ENCODE results near the gene BARD1.
"Not testable (repeated sequence)": the region's sequence is repeated elsewhere in the genome, so short reads cannot be mapped to it uniquely, and the experiment has no call there.

The BARD1 gene

DNA sequence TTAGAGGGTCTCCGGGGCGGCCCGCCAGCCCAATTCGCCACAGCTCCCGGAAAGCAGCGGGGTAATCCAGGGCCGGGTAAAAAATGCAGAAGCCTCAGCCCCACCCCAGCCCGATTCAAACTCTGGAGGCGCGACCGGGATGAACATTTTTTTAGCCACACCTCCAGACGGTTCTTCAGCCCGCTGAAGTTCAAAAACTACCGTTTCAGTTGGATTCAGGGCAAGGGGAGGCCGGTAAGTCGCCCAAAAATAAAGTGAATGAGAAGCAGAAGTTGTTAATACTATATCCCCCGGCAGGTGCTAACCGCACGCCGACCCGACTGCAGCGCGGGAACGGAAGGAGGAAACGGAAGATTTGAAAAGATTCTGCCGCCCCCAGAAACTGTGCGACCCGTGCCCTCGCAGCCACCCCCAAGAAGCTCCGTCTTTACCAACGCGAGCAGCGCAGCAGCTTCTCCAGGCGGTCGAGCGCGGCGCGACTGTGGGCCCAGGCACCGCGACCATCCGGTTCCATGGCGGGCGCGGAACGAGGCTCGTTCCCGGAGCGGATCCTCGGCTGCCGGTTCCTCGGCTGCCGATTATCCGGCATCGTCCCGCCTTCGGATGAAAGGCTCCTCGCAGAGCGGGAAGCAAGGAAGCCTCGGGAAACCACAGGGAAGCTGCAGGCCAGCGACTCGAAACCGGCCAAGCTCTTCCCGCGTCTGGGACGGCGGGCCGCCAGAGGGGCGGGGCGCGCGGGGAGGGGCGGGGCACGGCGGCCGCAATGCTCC is at the start of gene BARD1:
BARD1 (minus strand) TSS at position 703 of the 770 bp plus-strand sequence; CDS start at position 589, 114 bp downstream.
- DNase-seq, result peak; percentile 63

DNA sequence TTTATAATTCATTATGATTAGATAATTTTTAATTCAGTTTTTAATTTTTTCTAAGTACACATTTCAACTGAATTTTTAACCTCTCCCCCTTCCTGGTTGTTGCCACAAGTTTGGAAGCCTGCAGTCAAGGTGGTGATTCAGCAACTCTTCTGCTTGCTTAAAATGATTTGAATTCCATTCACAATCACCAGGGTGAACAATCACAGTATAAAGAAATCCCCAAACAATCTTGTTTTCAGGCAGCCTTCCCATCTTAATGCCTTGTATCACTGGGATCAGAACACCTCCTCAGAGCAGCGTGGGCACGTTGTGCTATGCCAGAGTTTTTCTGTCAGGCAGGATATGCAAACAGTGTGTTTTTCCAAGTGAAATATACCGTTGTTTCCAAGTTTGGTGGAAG is 46.7 kb upstream of the BARD1 start:
- peak; percentile 26 for DNase-seq

- DNase-seq, result no peak
Measured at GRCh38 chr2:214853906-214854305, 44.4 kb upstream of the BARD1 start.

- DNase-seq, result no peak
Measured at GRCh38 chr2:214843823-214844222, 34.3 kb upstream of the BARD1 start.

DNA sequence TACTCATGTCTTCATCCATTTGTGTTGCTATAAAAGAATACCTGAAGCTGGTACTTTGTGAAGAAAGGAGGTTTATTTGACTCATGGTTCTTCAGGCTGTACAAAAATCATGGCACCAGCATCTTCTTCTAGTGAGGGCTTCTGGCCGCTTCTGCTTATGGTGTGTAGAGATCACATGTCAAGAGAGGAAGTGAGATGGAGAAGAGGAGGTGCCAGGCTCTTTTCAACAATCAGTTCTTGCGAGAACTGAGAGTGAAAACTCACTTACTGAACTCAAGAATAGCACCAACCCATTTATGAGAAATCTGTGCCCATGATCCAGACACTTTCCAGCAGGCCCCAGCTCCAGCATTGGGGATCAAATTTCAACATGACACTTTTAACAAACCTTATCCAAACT is 30.0 kb upstream of the BARD1 start:
- DNase-seq, result no peak

- no peak for DNase-seq
Measured at GRCh38 chr2:214837466-214837865, 28.0 kb upstream of the BARD1 start.

- DNase-seq, result no peak
Measured at GRCh38 chr2:214836568-214836967, 27.1 kb upstream of the BARD1 start.

- DNase-seq, result peak; percentile 17
Measured at GRCh38 chr2:214830794-214831346, 21.4 kb upstream of the BARD1 start.

DNA sequence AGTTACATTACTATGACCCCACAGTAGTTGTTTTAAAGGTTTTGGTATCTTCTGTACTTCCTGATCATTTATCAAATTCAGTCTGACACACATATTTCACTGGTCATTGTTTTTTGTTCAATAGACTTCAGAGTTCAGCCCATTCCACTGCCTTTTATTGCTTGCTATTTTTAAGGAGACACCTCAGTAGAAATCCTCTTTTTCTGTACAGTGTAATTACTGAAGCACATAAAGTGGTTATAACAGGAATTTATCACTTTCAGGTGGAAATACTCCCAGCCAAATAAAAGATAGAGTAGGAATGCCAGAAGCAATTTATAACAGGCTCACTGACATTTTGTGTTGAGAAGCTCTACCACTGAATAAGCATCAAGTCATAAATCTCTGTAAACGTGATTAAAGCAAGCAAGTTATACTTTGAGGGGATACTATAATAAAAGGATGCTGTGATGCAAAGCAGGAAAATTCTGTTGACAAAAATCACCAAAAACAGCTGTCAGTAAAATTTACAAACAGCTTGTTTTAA is 6.6 kb upstream of the BARD1 start:
- no peak for DNase-seq

- DNase-seq, result no peak
Measured at GRCh38 chr2:214810671-214811070, 1.2 kb upstream of the BARD1 start.

- DNase-seq, result peak; percentile 98
Measured at GRCh38 chr2:214809751-214810564, 475 bp upstream of the BARD1 start.

- peak; percentile 8 for DNase-seq
Measured at GRCh38 chr2:214807653-214808052, 1.8 kb downstream of the BARD1 start.

DNA sequence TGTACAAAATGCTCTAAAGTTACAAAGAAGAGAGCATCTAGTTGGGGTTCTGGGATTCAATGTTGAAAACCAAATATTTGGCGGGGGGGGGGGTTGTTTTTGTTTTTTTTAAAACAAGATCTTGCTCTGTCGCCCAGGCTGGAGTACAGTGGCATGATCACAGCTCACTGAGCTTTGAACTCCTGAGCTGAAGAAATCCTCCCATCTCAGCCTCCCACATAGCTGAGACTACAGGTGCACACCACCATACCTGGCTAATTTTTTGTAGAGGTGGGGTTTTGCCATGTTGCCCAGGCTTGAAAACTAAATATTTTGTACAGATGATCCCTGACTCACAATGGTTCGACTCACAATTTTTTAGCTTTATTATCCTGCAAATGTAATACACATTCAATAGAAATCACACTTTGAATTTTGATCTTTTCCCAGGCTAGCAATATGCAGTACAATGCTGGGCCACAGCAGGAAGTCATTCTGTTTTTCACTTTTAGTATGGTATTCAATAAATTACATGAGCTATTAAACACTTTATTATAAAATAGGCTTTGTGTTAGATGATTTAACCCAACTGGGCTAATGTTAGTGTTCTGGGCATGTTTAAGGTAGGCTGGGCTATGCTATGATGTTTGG is 7.6 kb downstream of the BARD1 start:
- DNase-seq, result no peak

GRCh38 chr2:214801068-214801467 is 8.4 kb downstream of the BARD1 start:
- no peak for DNase-seq

DNA sequence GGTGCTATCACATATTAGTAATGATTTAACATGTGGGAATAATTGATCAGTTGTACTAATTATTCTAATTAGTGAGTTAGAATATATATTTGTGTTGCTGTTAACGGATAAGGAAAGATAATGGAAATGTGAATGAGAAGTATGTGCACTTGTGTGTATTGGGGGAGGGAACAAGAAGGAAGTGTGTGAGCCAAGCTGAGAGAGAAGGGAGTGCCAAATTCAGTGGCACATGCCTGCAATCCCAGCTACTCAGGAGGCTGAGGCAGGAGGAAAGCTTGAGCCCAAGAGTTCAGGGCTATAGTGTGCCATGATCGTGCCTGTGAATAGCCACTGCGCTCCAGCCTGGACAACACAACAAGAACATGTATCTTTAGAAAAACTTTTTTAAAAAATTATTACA is 9.3 kb downstream of the BARD1 start:
- DNase-seq, result no peak

- no peak for DNase-seq
Measured at GRCh38 chr2:214796911-214797310, 12.6 kb downstream of the BARD1 start.

DNA sequence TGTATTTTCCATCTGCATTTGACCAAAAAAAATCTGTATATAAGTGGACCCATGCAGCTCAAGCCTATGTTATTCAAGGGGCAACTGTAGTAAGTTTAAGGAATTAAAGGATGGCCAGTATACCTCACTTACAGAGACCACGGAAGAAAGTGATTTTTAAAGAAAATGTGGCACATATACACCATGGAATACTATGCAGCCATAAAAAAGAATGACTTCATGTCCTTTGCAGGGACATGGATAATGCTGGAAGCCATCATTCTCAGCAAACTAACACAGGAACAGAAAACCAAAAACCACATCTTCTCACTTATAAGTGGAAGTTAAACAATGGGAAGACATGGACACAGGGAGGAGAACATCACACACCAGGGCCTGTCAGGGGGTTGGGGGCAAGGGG is 26.3 kb downstream of the BARD1 start:
- DNase-seq, result not testable (repeated sequence)

DNA sequence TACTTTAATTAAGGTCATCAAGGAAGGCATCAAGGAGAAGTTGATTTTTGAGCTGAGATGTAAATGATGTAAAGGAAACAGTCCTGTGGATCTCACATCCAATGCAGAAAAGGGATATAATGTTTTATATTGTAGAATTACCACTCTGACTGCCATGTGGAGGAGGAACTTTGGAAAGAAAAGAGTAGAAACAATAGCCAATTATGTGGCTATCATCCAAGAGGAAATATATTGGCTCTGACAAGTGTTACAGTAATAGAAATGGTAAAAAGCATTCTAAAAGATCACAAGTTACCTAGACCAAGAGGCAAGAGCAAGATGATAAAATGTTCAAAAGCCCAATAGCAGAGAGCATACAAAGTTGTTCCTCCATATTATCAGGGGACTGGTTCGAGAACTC is 26.8 kb downstream of the BARD1 start:
- DNase-seq, result no peak

DNA sequence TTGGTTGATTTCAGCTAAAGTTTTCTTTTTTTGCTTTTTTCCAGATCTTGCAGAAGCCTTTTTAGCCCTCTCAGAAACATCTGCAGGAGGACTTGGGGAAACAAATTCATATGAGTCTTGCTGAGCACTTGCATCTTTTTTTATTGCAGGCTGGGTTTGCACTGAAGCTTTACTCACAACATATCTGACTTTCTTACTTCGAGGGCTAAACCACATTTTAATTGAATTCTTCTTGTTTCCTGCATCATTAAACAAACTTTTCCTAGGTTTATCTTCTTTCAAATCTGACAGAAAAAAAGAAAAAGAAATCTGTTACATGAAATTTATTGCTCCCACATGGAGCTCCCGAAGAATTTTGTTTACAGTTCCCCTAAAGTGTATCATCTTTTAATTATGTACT is 28.3 kb downstream of the BARD1 start:
- DNase-seq, result no peak

DNA sequence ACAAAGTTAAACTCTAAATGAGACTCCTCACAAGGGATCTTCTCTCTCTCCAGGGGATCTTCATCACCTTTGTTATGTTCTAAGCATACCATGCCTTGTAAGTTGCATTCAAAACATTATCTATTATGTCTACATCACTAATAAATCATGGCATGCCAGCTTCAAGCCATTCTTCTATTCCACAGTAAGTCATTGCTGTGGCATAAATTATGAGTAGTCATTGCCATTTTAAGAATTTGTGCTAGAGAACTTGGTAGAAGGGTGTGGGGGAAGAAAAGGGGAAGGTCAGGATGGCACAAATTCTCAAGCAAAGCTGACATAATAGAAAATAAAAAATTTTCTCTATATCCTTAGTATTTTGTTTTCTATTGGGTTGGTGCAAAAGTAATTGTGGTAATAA is 33.5 kb downstream of the BARD1 start:
- DNase-seq, result no peak

DNA sequence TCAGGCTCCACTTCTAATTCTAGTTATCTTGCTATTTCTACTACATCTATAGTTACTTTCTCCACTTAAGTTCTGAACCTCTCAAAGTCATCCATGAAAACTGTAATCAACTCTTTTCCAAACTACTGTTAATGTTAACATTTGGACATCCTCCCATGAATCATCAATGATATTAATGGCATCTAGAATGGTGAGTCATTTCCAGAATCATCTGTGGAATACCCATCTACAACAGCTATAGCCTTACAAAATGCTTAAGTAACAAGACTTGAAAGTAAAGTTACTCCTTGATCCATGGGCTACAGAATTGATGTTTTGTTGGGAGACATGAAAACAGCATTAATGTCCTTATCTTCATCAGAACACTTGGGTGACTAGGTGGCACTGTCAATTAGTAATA is 35.4 kb downstream of the BARD1 start:
- DNase-seq, result peak; percentile 31

- no peak for DNase-seq
Measured at GRCh38 chr2:214772443-214773015, 37.0 kb downstream of the BARD1 start.

DNA sequence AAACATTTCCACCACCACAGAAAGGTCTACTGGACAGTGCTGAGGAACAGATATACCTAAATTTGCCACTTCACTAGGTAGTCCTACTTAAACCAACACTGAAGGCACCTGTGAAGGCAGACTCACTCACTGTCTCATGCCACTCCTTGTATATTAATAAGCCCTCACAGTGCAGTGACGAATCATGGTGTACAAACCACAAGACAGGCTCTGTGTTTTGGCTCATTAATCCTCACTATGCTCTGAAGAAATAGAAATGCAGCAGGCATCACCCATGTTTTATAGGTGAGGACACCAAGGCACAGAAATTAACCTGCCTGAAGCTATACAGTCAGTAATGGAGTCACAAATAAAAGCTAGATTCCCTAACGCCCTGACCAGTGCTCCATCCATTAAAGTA is 44.3 kb downstream of the BARD1 start:
- DNase-seq, result no peak

All from fibroblast of upper back skin (primary cell).